Measurements from ENCODE around the gene OR6B1. TPM values are rescaled to one million over a fixed set of nuclear protein-coding genes. Genes with fewer than 3 reads are reported as not detected.
"Not testable (repeated sequence)": the region's sequence is repeated elsewhere in the genome, so short reads cannot be mapped to it uniquely, and the experiment has no call there.

OR6B1 gene
- total RNA-seq, 1 experiment from 2014 or later, result not detected

GRCh38 chr7:144038887-144039286, 38.8 kb downstream of the OR6B1 start:
- no peak for DNase-seq (ENCODE audit: low read depth)

- DNase-seq (ENCODE audit: low read depth), result no peak
Measured at GRCh38 chr7:144048648-144049047, 48.5 kb downstream of the OR6B1 start, which contains the start of gene OR2A5. Gene OR2A5 (plus strand): TSS chr7:144048948. CDS start chr7:144050402, 1,454 bp downstream.

GRCh38 chr7:144049491-144049890, 49.4 kb downstream of the OR6B1 start:
- no peak for DNase-seq (ENCODE audit: low read depth)

GRCh38 chr7:144050093-144050492, 50.0 kb downstream of the OR6B1 start:
- DNase-seq (ENCODE audit: low read depth), result no peak

- not testable (repeated sequence) for DNase-seq (ENCODE audit: low read depth)
Measured at GRCh38 chr7:144050884-144051283, 50.8 kb downstream of the OR6B1 start.

- peak; percentile 39 for DNase-seq (ENCODE audit: low read depth)
Measured at GRCh38 chr7:144057954-144058353, 57.8 kb downstream of the OR6B1 start.

Other genes with a start within 250 kb of the OR6B1 start
- gene CTAGE6, start 242.6 kb upstream of the OR6B1 start, total RNA-seq (2014; rRNA removed; shearing (Covaris generic)), result 0.12 TPM in 1 of 2 replicates, not detected in the other
- 29.3 and 35.6 TPM in 2 replicates for gene TCAF1, start 98.1 kb upstream of the OR6B1 start, total RNA-seq (2014; rRNA removed; shearing (Covaris generic))
- not detected in 2 replicates for gene OR2F2, start 65.1 kb upstream of the OR6B1 start, total RNA-seq (2014; rRNA removed; shearing (Covaris generic))
- gene OR2F1, start 45.5 kb upstream of the OR6B1 start, total RNA-seq (2014; rRNA removed; shearing (Covaris generic)), result not detected in 2 replicates
- not detected in 2 replicates for gene OR2A5, start 48.6 kb downstream of the OR6B1 start, total RNA-seq (2014; rRNA removed; shearing (Covaris generic))
- gene OR2A25, start 69.5 kb downstream of the OR6B1 start, total RNA-seq (2014; rRNA removed; shearing (Covaris generic)), result not detected in 2 replicates
- not detected in 2 replicates for gene OR2A12, start 86.0 kb downstream of the OR6B1 start, total RNA-seq (2014; rRNA removed; shearing (Covaris generic))
- not detected in 2 replicates for gene OR2A2, start 109.3 kb downstream of the OR6B1 start, total RNA-seq (2014; rRNA removed; shearing (Covaris generic))
- gene OR2A14, start 122.9 kb downstream of the OR6B1 start, total RNA-seq (2014; rRNA removed; shearing (Covaris generic)), result not detected in 2 replicates
- gene CTAGE4, start 183.1 kb downstream of the OR6B1 start, total RNA-seq (2014; rRNA removed; shearing (Covaris generic)), result 0.29 and 0.60 TPM in 2 replicates
- gene ARHGEF35, start 195.5 kb downstream of the OR6B1 start, total RNA-seq (2014; rRNA removed; shearing (Covaris generic)), result 1.3 and 1.4 TPM in 2 replicates
- 0.12 TPM in 1 of 2 replicates, not detected in the other for gene OR2A42, start 239.3 kb downstream of the OR6B1 start, total RNA-seq (2014; rRNA removed; shearing (Covaris generic))

All from RPMI7951 (cell line).